ENCODE measurements around the gene PAQR8.
"Not testable (repeated sequence)": the region's sequence is repeated elsewhere in the genome, so short reads cannot be mapped to it uniquely, and the experiment has no call there.

Gene PAQR8

DNA sequence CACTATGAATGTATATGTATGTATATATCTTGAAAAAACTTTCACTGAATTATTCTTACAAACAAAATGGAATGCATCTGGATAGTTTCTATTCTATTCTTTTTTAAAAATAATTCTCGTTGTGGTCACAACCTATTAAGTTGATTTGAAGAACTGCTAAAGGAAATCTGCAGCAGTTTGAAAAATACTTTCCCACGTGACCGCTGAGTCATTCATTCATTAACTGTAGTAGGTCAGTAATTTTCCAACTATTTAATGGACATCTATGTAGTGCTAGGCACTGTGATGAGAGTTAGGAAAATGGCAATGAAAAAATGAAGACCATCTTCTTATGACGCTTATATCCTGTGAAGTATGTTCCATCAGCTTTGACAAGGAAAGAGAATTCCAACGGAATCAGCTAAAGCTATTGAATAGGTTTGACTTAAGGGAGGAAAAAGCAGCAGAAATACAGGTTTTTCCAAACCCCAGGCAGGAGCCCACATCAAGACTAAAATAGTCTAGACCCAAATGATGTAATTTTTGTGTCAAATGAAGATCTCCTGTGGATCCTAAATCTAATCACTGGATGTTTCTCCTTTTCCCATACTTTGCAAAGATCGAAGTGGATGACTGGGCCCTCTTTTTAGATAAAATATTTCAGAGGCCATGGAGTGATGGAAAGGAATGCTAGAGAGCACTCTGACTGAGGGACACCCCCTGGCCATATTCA is 54.1 kb downstream of the PAQR8 start:
- DNase-seq: no peak

DNA sequence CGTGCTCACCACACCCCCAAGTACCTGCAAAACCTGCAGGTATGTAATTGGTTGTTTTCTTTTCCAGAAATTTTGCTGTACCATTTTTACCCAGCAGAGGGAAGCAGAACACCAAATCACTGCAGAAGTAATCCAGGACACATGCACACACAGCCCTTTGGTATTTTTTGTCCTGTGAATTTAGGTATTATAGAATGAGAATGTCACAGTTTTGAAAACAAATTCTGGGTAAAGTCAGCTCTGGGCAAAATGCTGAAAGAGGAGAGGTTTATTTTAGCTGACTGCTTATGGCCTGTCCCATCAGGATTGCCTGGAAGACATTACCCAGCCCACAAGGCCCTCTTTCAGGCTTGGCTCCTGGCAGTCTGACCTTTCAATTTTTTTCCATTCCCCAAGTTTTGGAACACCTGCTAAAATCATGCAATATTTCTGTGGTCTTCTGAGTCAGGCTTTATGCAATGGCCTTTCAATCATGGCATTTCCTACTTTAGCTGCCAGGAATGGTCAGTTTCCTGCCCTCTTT is 54.7 kb downstream of the PAQR8 start:
- peak; percentile 53 for DNase-seq

DNA sequence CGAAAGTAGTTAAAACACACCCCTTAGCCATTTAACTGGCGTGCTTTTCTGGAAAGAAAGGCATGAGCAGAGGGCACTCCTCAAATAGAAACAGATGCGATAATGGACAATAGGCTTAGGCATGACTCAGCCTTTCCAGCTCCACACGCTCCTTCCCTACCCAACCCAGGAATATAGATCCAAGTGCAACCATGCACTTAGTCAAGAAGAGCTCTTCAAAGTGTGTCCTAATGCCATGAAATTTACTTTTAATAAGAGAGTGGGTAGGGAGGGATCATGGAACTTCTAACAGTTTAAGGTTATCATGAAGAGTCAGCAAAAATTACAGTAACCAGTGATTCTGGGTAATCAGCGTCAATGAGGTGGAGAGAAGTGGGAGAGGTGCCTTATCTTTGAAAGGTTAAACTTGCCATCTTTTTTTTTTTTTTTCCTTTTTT is 55.7 kb downstream of the PAQR8 start:
- DNase-seq: no peak

GRCh38 chr6:52418606-52419005 is 56.7 kb downstream of the PAQR8 start:
- no peak for DNase-seq

DNA sequence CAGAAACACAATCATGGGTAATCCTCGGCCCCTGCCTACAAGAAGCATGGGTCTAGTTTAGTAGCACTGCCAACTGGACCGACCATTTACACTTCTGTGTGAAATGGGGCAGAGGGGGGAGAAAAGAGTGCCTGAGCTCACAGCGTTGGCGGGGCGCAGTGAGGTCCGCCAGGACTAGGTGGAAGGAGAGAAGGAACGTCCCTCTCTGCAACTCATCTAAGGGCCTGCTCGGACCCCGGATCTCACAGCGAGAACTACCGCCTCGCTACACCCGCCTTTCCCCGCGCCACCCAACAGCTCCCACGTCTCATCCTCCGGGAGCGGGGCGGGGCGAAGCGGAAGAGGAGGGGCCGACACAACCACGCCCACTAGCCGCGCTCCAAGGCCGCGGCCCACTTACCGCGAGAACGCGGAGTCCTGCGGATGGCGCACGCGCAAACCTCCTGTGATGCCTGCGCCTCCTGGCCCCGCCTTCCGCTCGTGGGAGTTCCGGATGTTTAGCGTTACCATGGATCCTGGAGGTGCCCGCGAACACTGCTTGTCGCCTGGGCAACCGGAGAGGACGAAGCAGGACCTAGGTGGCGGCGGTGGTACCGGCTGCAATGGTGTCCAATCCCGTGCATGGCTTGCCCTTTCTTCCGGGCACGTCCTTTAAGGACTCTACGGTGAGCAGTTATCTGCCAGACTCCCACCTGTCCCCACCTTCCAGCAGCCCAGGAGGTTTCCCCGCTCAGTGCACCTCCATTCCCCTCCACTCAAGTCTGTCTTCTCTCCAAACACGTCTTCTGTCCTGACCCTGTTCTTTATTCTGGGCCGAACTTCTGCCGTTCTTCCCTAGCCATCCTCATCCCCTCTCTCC is 58.1 kb downstream of the PAQR8 start, which contains the start of gene EFHC1:
EFHC1 (plus strand) TSS at position 534 of the 859 bp plus-strand sequence; CDS start at position 603, 69 bp downstream.
- DNase-seq: peak; percentile 98

- DNase-seq: no peak
Measured at GRCh38 chr6:52420668-52421358, 58.9 kb downstream of the PAQR8 start.

GRCh38 chr6:52422156-52422555 is 60.2 kb downstream of the PAQR8 start:
- no peak for DNase-seq

DNA sequence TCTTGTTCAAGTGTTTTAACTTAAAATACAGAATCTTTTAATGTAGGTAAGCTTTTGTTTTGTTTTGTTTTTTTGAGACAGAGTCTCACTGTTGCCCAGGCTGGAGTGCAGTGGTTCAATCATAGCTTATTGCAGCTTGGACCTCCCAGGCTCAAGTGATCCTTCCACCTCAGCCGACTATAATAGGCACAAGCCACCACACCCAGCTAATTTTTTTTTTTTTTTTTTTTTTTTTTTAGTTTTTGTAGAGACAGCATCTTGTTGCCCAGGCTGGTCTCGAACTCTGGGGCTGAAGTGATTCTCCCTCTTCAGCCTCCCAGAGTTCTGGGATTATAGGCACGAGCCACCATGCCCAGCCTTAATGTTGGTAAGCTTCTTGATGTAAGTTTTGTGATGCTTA is 61.5 kb downstream of the PAQR8 start:
- no peak for DNase-seq

- DNase-seq: no peak
Measured at GRCh38 chr6:52423971-52424381, 62.0 kb downstream of the PAQR8 start.

- no peak for DNase-seq
Measured at GRCh38 chr6:52424513-52424912, 62.6 kb downstream of the PAQR8 start.

GRCh38 chr6:52426667-52427066 is 64.7 kb downstream of the PAQR8 start:
- DNase-seq: no peak

DNA sequence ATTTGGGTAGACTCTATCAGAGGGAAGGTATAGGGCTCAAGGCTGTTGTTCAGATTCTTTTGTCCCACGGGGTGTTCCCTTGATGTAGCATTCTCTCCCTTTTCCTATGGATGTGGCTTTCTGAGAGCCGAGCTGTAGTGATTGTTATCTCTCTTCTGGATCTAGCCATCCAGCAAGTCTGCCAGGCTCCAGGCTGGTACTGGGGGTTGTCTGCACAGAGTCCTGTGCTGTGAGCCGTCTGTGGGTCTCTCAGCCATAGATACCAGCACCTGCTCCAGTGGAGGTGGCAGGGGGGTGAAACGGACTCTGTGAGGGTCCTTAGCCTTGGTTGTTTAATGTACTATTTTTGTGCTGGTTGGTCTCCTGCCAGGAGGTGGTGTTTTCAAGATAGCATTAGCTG is 71.3 kb downstream of the PAQR8 start:
- DNase-seq: not testable (repeated sequence)

GRCh38 chr6:52435345-52435744 is 73.4 kb downstream of the PAQR8 start:
- no peak for DNase-seq

GRCh38 chr6:52438926-52439325 is 77.0 kb downstream of the PAQR8 start:
- no peak for DNase-seq

GRCh38 chr6:52454556-52454955 is 92.6 kb downstream of the PAQR8 start:
- no peak for DNase-seq

GRCh38 chr6:52457096-52457495 is 95.1 kb downstream of the PAQR8 start:
- no peak for DNase-seq
